SK-N-SH (cell line): Measurements from ENCODE around the gene KRABD2.

ENCODE experiments used
- EP300 ChIP-seq, 2 experiments: IDR thresholded peaks; 2 replicates each; pipeline versions ENCODE4 v1.4.0 to v1.6.1; 2012; ENCODE audit warnings: borderline replicate concordance in 1 of 2, low read depth in 1 of 2, low read length in 1 of 2
- FOXJ3 ChIP-seq: sonication (generic); formaldehyde crosslinking; IDR thresholded peaks from 2 replicates; pipeline ENCODE4 v1.5.1; 2020; ENCODE audit warnings: mild to moderate bottlenecking, missing genetic modification reagents
- NFIC ChIP-seq: IDR thresholded peaks from 2 replicates; pipeline ENCODE4 v1.4.0; 2012; ENCODE audit warnings: borderline replicate concordance
- RAD21 ChIP-seq: IDR thresholded peaks from 2 replicates; pipeline ENCODE4 v1.6.1; 2012; ENCODE audit warnings: mild to moderate bottlenecking, low read length
- RCOR1 ChIP-seq: fragments of 150-350 bp; IDR thresholded peaks from 2 replicates; pipeline ENCODE4 v1.6.1; 2017; ENCODE audit warnings: antibody characterized with exemption, low read length
- TF ChIP-seq, protein P1 (sequence below): fragments of 200-600 bp; sonication (generic); IDR thresholded peaks from 2 replicates; pipeline ENCODE4 v1.6.1; 2017; ENCODE audit warnings: antibody characterized with exemption, mild to moderate bottlenecking, moderate library complexity

DNA sequence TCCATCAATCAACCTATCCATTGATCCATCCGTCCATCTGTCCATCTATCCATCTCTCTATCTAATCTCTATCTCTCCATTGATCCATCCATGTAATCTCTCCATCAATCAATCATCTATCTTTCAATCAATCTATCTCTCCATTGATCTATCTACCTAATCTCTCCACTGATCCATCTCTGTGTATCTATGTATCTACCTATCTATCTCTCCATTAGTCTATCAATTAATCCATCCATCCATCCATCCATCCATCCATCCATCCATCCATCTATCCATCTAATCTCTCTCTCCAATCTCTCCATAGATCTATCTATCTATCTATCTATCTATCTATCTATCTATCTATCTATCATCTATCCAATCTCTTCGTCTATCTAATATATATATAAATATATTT lies 24.6 kb upstream of the KRABD2 start:
- no peak for TF ChIP-seq EP300 (IDR thresholded peaks at IDR 0.05; ENCODE audit: borderline replicate concordance in 1 of 2, low read depth in 1 of 2, low read length in 1 of 2)
- TF ChIP-seq FOXJ3 (CRISPR knock-in tag), result no peak
- no peak for TF ChIP-seq RCOR1
- no peak for TF ChIP-seq RAD21
- TF ChIP-seq, protein P1, sequence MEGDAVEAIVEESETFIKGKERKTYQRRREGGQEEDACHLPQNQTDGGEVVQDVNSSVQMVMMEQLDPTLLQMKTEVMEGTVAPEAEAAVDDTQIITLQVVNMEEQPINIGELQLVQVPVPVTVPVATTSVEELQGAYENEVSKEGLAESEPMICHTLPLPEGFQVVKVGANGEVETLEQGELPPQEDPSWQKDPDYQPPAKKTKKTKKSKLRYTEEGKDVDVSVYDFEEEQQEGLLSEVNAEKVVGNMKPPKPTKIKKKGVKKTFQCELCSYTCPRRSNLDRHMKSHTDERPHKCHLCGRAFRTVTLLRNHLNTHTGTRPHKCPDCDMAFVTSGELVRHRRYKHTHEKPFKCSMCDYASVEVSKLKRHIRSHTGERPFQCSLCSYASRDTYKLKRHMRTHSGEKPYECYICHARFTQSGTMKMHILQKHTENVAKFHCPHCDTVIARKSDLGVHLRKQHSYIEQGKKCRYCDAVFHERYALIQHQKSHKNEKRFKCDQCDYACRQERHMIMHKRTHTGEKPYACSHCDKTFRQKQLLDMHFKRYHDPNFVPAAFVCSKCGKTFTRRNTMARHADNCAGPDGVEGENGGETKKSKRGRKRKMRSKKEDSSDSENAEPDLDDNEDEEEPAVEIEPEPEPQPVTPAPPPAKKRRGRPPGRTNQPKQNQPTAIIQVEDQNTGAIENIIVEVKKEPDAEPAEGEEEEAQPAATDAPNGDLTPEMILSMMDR, result no peak
- TF ChIP-seq NFIC, result no peak
